Measurements from ENCODE around the gene SECISBP2.

The SECISBP2 gene

GRCh38 chr9:89311346-89312221 lies 6.7 kb upstream of the SECISBP2 start:
- TF ChIP-seq, protein P1, sequence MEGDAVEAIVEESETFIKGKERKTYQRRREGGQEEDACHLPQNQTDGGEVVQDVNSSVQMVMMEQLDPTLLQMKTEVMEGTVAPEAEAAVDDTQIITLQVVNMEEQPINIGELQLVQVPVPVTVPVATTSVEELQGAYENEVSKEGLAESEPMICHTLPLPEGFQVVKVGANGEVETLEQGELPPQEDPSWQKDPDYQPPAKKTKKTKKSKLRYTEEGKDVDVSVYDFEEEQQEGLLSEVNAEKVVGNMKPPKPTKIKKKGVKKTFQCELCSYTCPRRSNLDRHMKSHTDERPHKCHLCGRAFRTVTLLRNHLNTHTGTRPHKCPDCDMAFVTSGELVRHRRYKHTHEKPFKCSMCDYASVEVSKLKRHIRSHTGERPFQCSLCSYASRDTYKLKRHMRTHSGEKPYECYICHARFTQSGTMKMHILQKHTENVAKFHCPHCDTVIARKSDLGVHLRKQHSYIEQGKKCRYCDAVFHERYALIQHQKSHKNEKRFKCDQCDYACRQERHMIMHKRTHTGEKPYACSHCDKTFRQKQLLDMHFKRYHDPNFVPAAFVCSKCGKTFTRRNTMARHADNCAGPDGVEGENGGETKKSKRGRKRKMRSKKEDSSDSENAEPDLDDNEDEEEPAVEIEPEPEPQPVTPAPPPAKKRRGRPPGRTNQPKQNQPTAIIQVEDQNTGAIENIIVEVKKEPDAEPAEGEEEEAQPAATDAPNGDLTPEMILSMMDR (IDR thresholded peaks at IDR 0.05; ENCODE audit: low read depth, low read length), result no peak
- no peak for DNase-seq (ENCODE audit: extremely low read depth, low read depth)

- TF ChIP-seq, protein P1 (IDR thresholded peaks at IDR 0.05; ENCODE audit: low read depth, low read length), result no peak
- DNase-seq (ENCODE audit: extremely low read depth, low read depth), result no peak
Observed at GRCh38 chr9:89312222-89312571, 6.1 kb upstream of the SECISBP2 start.

- TF ChIP-seq, protein P1 (IDR thresholded peaks at IDR 0.05; ENCODE audit: low read depth, low read length), result no peak
- DNase-seq (ENCODE audit: extremely low read depth, low read depth), result no peak
Observed at GRCh38 chr9:89313842-89314241, 4.5 kb upstream of the SECISBP2 start.

- TF ChIP-seq, protein P1 (IDR thresholded peaks at IDR 0.05; ENCODE audit: low read depth, low read length), result no peak
- no peak for DNase-seq (ENCODE audit: extremely low read depth, low read depth)
Observed at GRCh38 chr9:89314955-89315354, 3.3 kb upstream of the SECISBP2 start.

GRCh38 chr9:89315482-89315881 lies 2.8 kb upstream of the SECISBP2 start:
- DNase-seq (ENCODE audit: extremely low read depth, low read depth), result no peak
- TF ChIP-seq, protein P1 (IDR thresholded peaks at IDR 0.05; ENCODE audit: low read depth, low read length), result no peak

DNA sequence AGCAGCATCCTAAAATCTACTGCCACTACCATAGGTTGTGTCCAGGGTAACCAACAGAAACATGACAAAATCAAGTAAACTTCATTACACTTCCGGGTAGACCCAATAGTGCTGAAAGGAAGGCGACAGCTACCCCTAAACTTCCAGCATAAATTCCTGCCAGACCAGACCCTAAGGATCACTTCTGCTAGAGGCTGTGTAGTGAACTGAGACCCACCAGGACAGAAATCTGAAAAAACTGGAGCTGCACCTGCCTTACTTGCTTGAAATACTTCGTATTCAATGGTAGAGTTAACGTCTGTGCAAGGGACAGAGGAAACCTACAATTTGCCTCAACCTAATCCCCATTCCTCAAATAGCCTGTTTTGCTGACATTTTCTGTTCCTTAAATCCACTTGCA lies 1.0 kb upstream of the SECISBP2 start:
- no peak for DNase-seq (ENCODE audit: extremely low read depth, low read depth)
- TF ChIP-seq, protein P1 (IDR thresholded peaks at IDR 0.05; ENCODE audit: low read depth, low read length), result no peak

DNA sequence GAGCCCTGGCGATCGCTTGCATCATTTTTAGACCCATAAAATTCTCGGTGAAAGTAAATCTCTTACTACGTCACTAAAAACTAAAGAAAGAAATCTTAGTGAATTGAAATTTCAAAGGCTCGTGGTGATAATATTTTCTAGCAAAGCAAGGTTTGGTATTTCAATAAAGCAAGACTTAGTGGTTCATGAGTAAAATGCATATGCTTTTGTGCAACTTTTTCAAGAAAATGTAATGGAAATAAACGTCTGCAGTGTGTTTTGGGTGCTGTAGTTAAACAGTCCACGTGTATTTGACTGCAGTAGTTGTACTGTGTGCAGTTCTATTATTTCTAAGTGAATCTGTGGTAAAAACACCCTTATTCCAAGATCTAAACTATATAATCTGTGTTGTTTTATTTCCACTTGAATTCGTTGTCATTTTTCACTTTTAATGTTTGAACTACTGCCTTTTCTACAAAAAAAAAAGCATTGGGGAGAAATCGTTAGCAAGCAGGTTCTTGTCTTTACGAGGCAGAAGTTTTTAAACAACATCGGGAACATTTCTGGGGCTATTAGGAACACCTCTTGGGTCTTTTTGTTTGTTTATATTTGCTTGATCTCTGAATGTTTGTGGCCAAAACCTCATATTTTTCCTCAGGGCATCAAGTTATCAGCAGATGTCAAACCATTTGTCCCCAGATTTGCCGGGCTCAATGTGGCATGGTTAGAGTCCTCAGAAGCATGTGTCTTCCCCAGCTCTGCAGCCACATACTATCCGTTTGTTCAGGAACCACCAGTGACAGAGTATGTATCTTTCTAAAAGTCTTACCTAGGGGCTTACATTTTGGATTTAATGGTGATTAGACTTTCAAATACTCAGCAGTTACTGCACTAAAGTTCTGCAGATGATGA lies 960 bp downstream of the SECISBP2 start:
- no peak for DNase-seq (ENCODE audit: extremely low read depth, low read depth)
- TF ChIP-seq, protein P1 (IDR thresholded peaks at IDR 0.05; ENCODE audit: low read depth, low read length), result no peak
